Activated B cell treated with CpG ODN at 0.5 μM for 24 hours (primary cell): ENCODE results near the gene ADAMTSL3. TPM values are rescaled to one million over a fixed set of nuclear protein-coding genes. Genes with fewer than 3 reads are reported as not detected.

ENCODE experiments used
- ATAC-seq: fragments of 200-7000 bp; cut with Tn5 transposase; one replicate; pipeline ENCODE4 v1.10.0; 2021; ENCODE audit warnings: low read depth, mild to moderate bottlenecking, moderate library complexity
- CTCF ChIA-PET: fragments of 350-600 bp; sonication (Branson Sonifier 250); formaldehyde crosslinking; loops from one replicate; lab custom pipeline; 2021; ENCODE audit warnings: antibody characterized with exemption; lab: Charles Lee
- POLR2A ChIA-PET: fragments of 350-600 bp; sonication (Branson Sonifier 250); formaldehyde crosslinking; loops from one replicate; lab custom pipeline; 2021; ENCODE audit warnings: antibody characterized with exemption; lab: Charles Lee
- DNase-seq: peaks from one replicate; pipeline ENCODE4 v3.0.0; 2022
- H3K27ac Mint-ChIP-seq: one replicate; pipeline ENCODE4 v1.8.0; 2020; ENCODE audit warnings: mixed read lengths
- H3K27me3 Mint-ChIP-seq: one replicate; pipeline ENCODE4 v1.8.0; 2021; ENCODE audit warnings: mixed read lengths
- H3K36me3 Mint-ChIP-seq: one replicate; pipeline ENCODE4 v1.8.0; 2021; ENCODE audit warnings: low read depth, mixed read lengths
- H3K4me1 Mint-ChIP-seq: one replicate; pipeline ENCODE4 v1.8.0; 2021; ENCODE audit warnings: mixed read lengths
- H3K4me3 Mint-ChIP-seq: one replicate; pipeline ENCODE4 v1.8.0; 2020; ENCODE audit warnings: mild to moderate bottlenecking, mixed read lengths
- H3K9me3 Mint-ChIP-seq: one replicate; pipeline ENCODE4 v1.8.0; 2020; ENCODE audit warnings: mixed read lengths
- intact Hi-C: fragments of 100-400 bp; cut with micrococcal nuclease; formaldehyde crosslinking; loops from one replicate; pipeline ENCODE4 v1.15.1; 2024
- total RNA-seq: library from RNA; stranded (reverse); gene quantifications from 2 replicates; pipeline ENCODE4 v1.2.3, GENCODE V29; 2022
- TF ChIP-seq, protein P1 (sequence below): fragments of 200-600 bp; IDR thresholded peaks from one replicate; pipeline ENCODE4 v1.8.0; 2022; ENCODE audit warnings: antibody characterized with exemption, mild to moderate bottlenecking

Gene ADAMTSL3
- total RNA-seq, 1 donor from 2014 or later: not detected

DNA sequence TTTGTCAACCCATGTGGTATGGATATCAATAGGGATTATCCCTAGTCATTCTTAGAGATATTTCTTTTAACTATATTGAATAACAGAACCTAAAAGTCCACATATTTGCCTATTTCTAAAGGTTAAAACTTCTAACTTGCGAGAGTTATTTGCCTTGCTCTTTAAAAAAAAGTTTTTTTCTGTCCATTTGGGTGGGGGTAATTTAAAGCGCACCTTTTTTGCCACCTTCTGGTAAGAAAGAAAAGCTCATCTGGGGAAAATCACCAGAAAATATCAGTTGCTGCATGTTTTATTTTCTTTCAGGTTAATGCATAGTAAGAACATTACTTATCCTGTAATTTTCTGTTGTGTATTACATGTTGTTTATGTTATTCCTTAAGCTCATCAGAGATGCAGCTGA is 339.7 kb downstream of the ADAMTSL3 start:
- TF ChIP-seq, protein P1, sequence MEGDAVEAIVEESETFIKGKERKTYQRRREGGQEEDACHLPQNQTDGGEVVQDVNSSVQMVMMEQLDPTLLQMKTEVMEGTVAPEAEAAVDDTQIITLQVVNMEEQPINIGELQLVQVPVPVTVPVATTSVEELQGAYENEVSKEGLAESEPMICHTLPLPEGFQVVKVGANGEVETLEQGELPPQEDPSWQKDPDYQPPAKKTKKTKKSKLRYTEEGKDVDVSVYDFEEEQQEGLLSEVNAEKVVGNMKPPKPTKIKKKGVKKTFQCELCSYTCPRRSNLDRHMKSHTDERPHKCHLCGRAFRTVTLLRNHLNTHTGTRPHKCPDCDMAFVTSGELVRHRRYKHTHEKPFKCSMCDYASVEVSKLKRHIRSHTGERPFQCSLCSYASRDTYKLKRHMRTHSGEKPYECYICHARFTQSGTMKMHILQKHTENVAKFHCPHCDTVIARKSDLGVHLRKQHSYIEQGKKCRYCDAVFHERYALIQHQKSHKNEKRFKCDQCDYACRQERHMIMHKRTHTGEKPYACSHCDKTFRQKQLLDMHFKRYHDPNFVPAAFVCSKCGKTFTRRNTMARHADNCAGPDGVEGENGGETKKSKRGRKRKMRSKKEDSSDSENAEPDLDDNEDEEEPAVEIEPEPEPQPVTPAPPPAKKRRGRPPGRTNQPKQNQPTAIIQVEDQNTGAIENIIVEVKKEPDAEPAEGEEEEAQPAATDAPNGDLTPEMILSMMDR: no peak
- H3K27me3 Mint-ChIP-seq: no peaks in the 10 kb centered on the region
- H3K36me3 Mint-ChIP-seq: no peaks in the 10 kb centered on the region
- H3K27ac Mint-ChIP-seq: no peak overlapping the region
- CTCF ChIA-PET: interaction anchor here (0.8 kb wide), 1 partner anchor 428 kb away, joined by 3 read pairs; no protein-coding TSS in a partner anchor
- POLR2A ChIA-PET: no interaction called here
- intact Hi-C loops: no loop called here
- H3K4me1 Mint-ChIP-seq: peaks cover 2% of the 10 kb centered on the region
- DNase-seq: no peak
- no peak overlapping the region for H3K4me3 Mint-ChIP-seq
- H3K9me3 Mint-ChIP-seq: no peaks in the 10 kb centered on the region
- ATAC-seq: no peak

- no peak overlapping the region for H3K4me3 Mint-ChIP-seq
- H3K27me3 Mint-ChIP-seq: no peaks in the 10 kb centered on the region
- H3K27ac Mint-ChIP-seq: no peak overlapping the region
- intact Hi-C loops: no loop called here
- ATAC-seq (no peak), DNase-seq (no peak)
- TF ChIP-seq, protein P1: no peak
- no peaks in the 10 kb centered on the region for H3K36me3 Mint-ChIP-seq
- H3K4me1 Mint-ChIP-seq: no peaks in the 10 kb centered on the region
- ChIA-PET POLR2A (no interaction called here), CTCF (no interaction called here)
- no peaks in the 10 kb centered on the region for H3K9me3 Mint-ChIP-seq
Measured at GRCh38 chr15:83998486-83998885, 344.6 kb downstream of the ADAMTSL3 start.

GRCh38 chr15:83999396-84000135 is 345.6 kb downstream of the ADAMTSL3 start:
- Mint-ChIP-seq H3K4me3 (no peak overlapping the region), H3K9me3 (no peaks in the 10 kb centered on the region), H3K27me3 (peaks cover 2% of the 10 kb centered on the region), H3K4me1 (no peaks in the 10 kb centered on the region), H3K27ac (no peak overlapping the region), H3K36me3 (no peaks in the 10 kb centered on the region)
- ATAC-seq (no peak), DNase-seq (no peak)
- POLR2A ChIA-PET: no interaction called here
- TF ChIP-seq, protein P1: no peak
- intact Hi-C loops: no loop called here
- CTCF ChIA-PET: no interaction called here

DNA sequence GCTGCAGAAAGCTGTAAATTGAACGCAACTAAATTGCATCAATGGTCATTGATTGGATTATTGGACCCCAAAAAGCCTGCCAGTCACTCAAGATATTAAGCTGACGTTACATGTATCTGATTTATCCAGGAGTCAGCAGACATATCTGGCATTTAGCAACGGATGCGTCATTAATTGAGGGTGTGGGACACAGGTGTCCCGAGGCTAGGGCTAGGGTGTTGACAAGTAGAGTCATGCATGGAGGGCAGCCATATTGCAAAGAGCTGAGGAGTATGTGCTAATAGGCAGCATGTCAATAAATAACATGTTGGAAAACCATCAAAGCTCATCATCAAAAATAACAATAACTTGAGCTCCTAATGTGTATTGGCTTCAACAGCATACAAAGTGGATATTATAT is 347.1 kb downstream of the ADAMTSL3 start:
- ChIA-PET POLR2A (no interaction called here), CTCF (no interaction called here)
- no peak for DNase-seq
- no peak overlapping the region for H3K4me3 Mint-ChIP-seq
- H3K4me1 Mint-ChIP-seq: no peaks in the 10 kb centered on the region
- no peaks in the 10 kb centered on the region for H3K9me3 Mint-ChIP-seq
- H3K27ac Mint-ChIP-seq: no peak overlapping the region
- intact Hi-C loops: no loop called here
- H3K27me3 Mint-ChIP-seq: peaks cover 2% of the 10 kb centered on the region
- TF ChIP-seq, protein P1: no peak
- no peak for ATAC-seq
- H3K36me3 Mint-ChIP-seq: no peaks in the 10 kb centered on the region

DNA sequence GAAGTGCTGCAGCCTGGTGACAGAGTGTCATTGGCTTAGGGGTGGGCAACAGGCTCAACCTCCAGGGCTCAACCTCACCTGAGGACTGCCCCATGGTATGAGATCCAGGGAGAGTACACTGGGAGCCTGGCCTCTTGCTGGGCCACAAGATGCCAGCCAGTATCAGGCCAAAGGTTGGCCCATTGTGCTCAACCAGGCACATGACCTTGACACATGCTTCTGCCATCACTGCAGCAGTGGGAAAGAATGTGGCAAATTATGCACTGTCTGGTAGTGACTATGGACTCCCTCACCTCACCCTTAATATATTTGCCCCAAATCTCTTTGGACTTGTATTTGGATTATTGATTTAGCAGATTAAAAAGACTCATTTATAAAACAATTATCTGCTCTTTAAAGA is 347.7 kb downstream of the ADAMTSL3 start:
- ChIA-PET POLR2A (no interaction called here), CTCF (no interaction called here)
- Mint-ChIP-seq H3K4me1 (no peaks in the 10 kb centered on the region), H3K27ac (no peak overlapping the region), H3K27me3 (peaks cover 2% of the 10 kb centered on the region), H3K4me3 (no peak overlapping the region), H3K36me3 (no peaks in the 10 kb centered on the region), H3K9me3 (no peaks in the 10 kb centered on the region)
- intact Hi-C loops: no loop called here
- TF ChIP-seq, protein P1: no peak
- ATAC-seq (no peak), DNase-seq (no peak)
